Endodermal cell (in vitro differentiated cells): ENCODE measurements around the gene AUNIP. TPM values are rescaled to one million over a fixed set of nuclear protein-coding genes. Genes with fewer than 3 reads are reported as not detected.

ENCODE experiments used
- DNase-seq: peaks from one replicate; pipeline ENCODE4 v3.0.0-alpha.2; 2017
- H3K27ac ChIP-seq: 2 replicates; pipeline ENCODE4 v1.5.1; 2013; ENCODE audit warnings: mild to moderate bottlenecking, low read depth, low read length, moderate library complexity
- H3K27me3 ChIP-seq: 2 replicates; pipeline ENCODE4 v1.6.1; 2013; ENCODE audit warnings: mild to moderate bottlenecking, low read length, moderate library complexity; ENCODE audit not compliant: insufficient read depth, control insufficient read depth, poor library complexity, severe bottlenecking
- H3K36me3 ChIP-seq: 2 replicates; pipeline ENCODE4 v1.7.0; 2013; ENCODE audit warnings: mild to moderate bottlenecking, low read length, moderate library complexity; ENCODE audit not compliant: control insufficient read depth, insufficient read depth
- H3K4me1 ChIP-seq: one replicate; pipeline ENCODE4 v1.7.0; 2013; ENCODE audit warnings: low read length; ENCODE audit not compliant: control insufficient read depth, insufficient read depth
- H3K4me3 ChIP-seq: 2 replicates; pipeline ENCODE4 v1.5.1; 2013; ENCODE audit warnings: mild to moderate bottlenecking, low read length, moderate library complexity
- H3K9ac ChIP-seq: 2 replicates; pipeline ENCODE4 v1.6.1; 2013; ENCODE audit warnings: mild to moderate bottlenecking, low read length, moderate library complexity; ENCODE audit not compliant: poor library complexity, severe bottlenecking; ENCODE audit errors: extremely low read depth
- H3K9me3 ChIP-seq: 2 replicates; pipeline ENCODE4 v1.6.1; 2013; ENCODE audit warnings: mild to moderate bottlenecking, low read length, moderate library complexity; ENCODE audit not compliant: control insufficient read depth
- H3K27ac Mint-ChIP-seq: 2 replicates; pipeline ENCODE4 v1.8.0; 2020; ENCODE audit warnings: mixed read lengths
- H3K27me3 Mint-ChIP-seq: 2 replicates; pipeline ENCODE4 v1.8.0; 2021; ENCODE audit warnings: mild to moderate bottlenecking, mixed read lengths; ENCODE audit not compliant: insufficient read depth
- H3K36me3 Mint-ChIP-seq: 2 replicates; pipeline ENCODE4 v1.8.0; 2020; ENCODE audit warnings: low read depth, mixed read lengths
- H3K4me1 Mint-ChIP-seq: 2 replicates; pipeline ENCODE4 v1.8.0; 2020; ENCODE audit warnings: mixed read lengths
- H3K4me3 Mint-ChIP-seq: 2 replicates; pipeline ENCODE4 v1.8.0; 2020; ENCODE audit warnings: mild to moderate bottlenecking, moderate library complexity, mixed read lengths
- H3K9me3 Mint-ChIP-seq: 2 replicates; pipeline ENCODE4 v1.8.0; 2020; ENCODE audit warnings: mild to moderate bottlenecking, mixed read lengths
- CTCF ChIP-seq: fragments of 200-600 bp; sonication (generic); conservative IDR thresholded peaks from 2 replicates; pipeline ENCODE4 v1.5.0; 2021; ENCODE audit warnings: antibody characterized with exemption, mild to moderate bottlenecking
- WGBS, 2 experiments: methylation state at CpG; one replicate each; pipeline versions ENCODE4 v1.1.5 to v1.1.7; 2013; ENCODE audit warnings: missing lambda C conversion rate in 2 of 2, mixed read lengths in 1 of 2; ENCODE audit not compliant: insufficient coverage in 1 of 2, insufficient read length in 1 of 2; 5-methylcytosine and 5-hydroxymethylcytosine counted together
- total RNA-seq, 2 donors: library from RNA; stranded (reverse); fragmentation: NEBNext Ultra II Directional in 1 of 2; extraction: Animal tissue kit (Norgen Biotek cat#: 25700) in 1 of 2; gene quantifications; 2 replicates in 1 of 2; 3 replicates in 1 of 2; pipeline ENCODE4 v1.2.1, GENCODE V29; 2021

The AUNIP gene
- total RNA-seq, 2 donors from 2014 or later = 14.3 to 19.5 TPM

GRCh38 chr1:25787760-25788166 lies 71.5 kb downstream of the AUNIP start:
- WGBS, 2 experiments = 84 to 89% methylated on average over 5 of the region's 5 CpGs
- H3K4me1 Mint-ChIP-seq = no peaks in the 10 kb centered on the region

GRCh38 chr1:25786887-25787759 lies 72.1 kb downstream of the AUNIP start:
- Histone ChIP-seq H3K27ac (no peak overlapping the region), H3K27me3 (no peaks in the 10 kb centered on the region), H3K9me3 (no peaks in the 10 kb centered on the region), H3K4me3 (no peak overlapping the region), H3K9ac (no peak overlapping the region), H3K4me1 (no peaks in the 10 kb centered on the region), H3K36me3 (no peaks in the 10 kb centered on the region)
- Mint-ChIP-seq H3K4me1 (peaks cover 1% of the 10 kb centered on the region), H3K27ac (no peak overlapping the region), H3K9me3 (no peaks in the 10 kb centered on the region), H3K36me3 (no peaks in the 10 kb centered on the region), H3K27me3 (no peaks in the 10 kb centered on the region), H3K4me3 (no peak overlapping the region)
- no peak for DNase-seq
- 89 to 96% methylated on average over 4 to 11 of the region's 11 CpGs for WGBS, 2 experiments
- TF ChIP-seq CTCF = no peak

More at GRCh38 chr1:25787760-25788166, 71.5 kb downstream of the AUNIP start:
- Mint-ChIP-seq H3K27me3 (no peaks in the 10 kb centered on the region), H3K36me3 (no peaks in the 10 kb centered on the region), H3K9me3 (no peaks in the 10 kb centered on the region), H3K27ac (no peak overlapping the region), H3K4me3 (no peak overlapping the region)
- Histone ChIP-seq H3K36me3 (no peaks in the 10 kb centered on the region), H3K9me3 (no peaks in the 10 kb centered on the region), H3K27me3 (no peaks in the 10 kb centered on the region), H3K4me1 (no peaks in the 10 kb centered on the region), H3K27ac (no peak overlapping the region), H3K9ac (no peak overlapping the region), H3K4me3 (no peak overlapping the region)
- TF ChIP-seq CTCF = no peak
- DNase-seq = no peak

- no peak overlapping the region for H3K27ac Mint-ChIP-seq
- Histone ChIP-seq H3K4me1 (peaks cover 2% of the 10 kb centered on the region), H3K4me3 (no peak overlapping the region), H3K36me3 (no peaks in the 10 kb centered on the region), H3K9ac (no peak overlapping the region), H3K27me3 (no peaks in the 10 kb centered on the region), H3K9me3 (no peaks in the 10 kb centered on the region), H3K27ac (no peak overlapping the region)
- H3K27me3 Mint-ChIP-seq = no peaks in the 10 kb centered on the region
- H3K36me3 Mint-ChIP-seq = no peaks in the 10 kb centered on the region
- peaks cover 7% of the 10 kb centered on the region for H3K4me1 Mint-ChIP-seq
- no peak for TF ChIP-seq CTCF
- WGBS, 2 experiments = 89 to 90% methylated on average over 7 to 10 of the region's 10 CpGs
- H3K9me3 Mint-ChIP-seq = no peaks in the 10 kb centered on the region
- no peak for DNase-seq
- no peak overlapping the region for H3K4me3 Mint-ChIP-seq
Measured at GRCh38 chr1:25785333-25786067, 73.8 kb downstream of the AUNIP start.
